SK-N-SH (cell line): ENCODE data around the gene CR1L. TPM values are rescaled to one million over a fixed set of nuclear protein-coding genes. Genes with fewer than 3 reads are reported as not detected.

Experiments used
- CTCF ChIA-PET: fragments of 300-600, 350-600 bp; formaldehyde crosslinking; extraction: SDS; loops from one replicate; lab custom pipeline; 2021; lab: Yijun Ruan, JAX
- POLR2A ChIA-PET: fragments of 350-600 bp; sonication (Branson Sonifier 250); formaldehyde crosslinking; extraction: SDS; loops from one replicate; lab custom pipeline; 2020; ENCODE audit warnings: antibody characterized with exemption, inconsistent platforms; lab: Yijun Ruan, JAX
- DNase-seq: peaks from one replicate; pipeline ENCODE4 v3.0.0; 2012
- H2AFZ ChIP-seq: fragments of 200-600 bp; sonication (generic); 2 replicates; pipeline ENCODE4 v1.8.1; 2016; ENCODE audit warnings: antibody characterized with exemption, mild to moderate bottlenecking, low read depth
- H3F3A ChIP-seq: fragments of 200-600 bp; sonication (generic); replicated peaks from 2 replicates; pipeline ENCODE3; 2016; ENCODE audit warnings: antibody characterized with exemption, mild to moderate bottlenecking; ENCODE audit not compliant: insufficient read depth
- H3K27ac ChIP-seq, 2 experiments: fragments of 200-500 bp in 1 of 2; fragments of 200-600 bp in 1 of 2; sonication (Bioruptor generic) in 1 of 2; sonication (generic), shearing (Covaris generic) in 1 of 2; 2 replicates each; pipeline versions ENCODE4 v1.5.1 to v1.6.1; 2014 to 2016; ENCODE audit warnings: low read depth in 2 of 2, inconsistent platforms in 1 of 2, low read length in 1 of 2, mild to moderate bottlenecking in 1 of 2, mixed read lengths in 1 of 2
- H3K27me3 ChIP-seq: fragments of 200-600 bp; sonication (generic), shearing (Covaris generic); 2 replicates; pipeline ENCODE4 v1.6.1; 2016; ENCODE audit warnings: mixed run types; ENCODE audit not compliant: insufficient read depth
- H3K36me3 ChIP-seq, 2 experiments: fragments of 200-500 bp in 1 of 2; fragments of 200-600 bp in 1 of 2; sonication (Bioruptor generic) in 1 of 2; sonication (generic) in 1 of 2; replicated peaks in 1 of 2; 2 replicates each; pipeline versions ENCODE3 to v1.5.1; 2014 to 2016; ENCODE audit warnings: low read length in 1 of 2, mild to moderate bottlenecking in 1 of 2; ENCODE audit not compliant: insufficient read depth in 2 of 2, control insufficient read depth in 1 of 2
- H3K4me1 ChIP-seq, 2 experiments: fragments of 200-500 bp in 1 of 2; fragments of 200-600 bp in 1 of 2; sonication (Bioruptor generic) in 1 of 2; sonication (generic), shearing (Covaris generic) in 1 of 2; 2 replicates each; pipeline versions ENCODE4 v1.5.1 to v1.6.1; 2014 to 2016; ENCODE audit warnings: low read depth in 1 of 2, low read length in 1 of 2, mixed run types in 1 of 2; ENCODE audit not compliant: insufficient read depth in 2 of 2, control insufficient read depth in 1 of 2
- H3K4me2 ChIP-seq: fragments of 200-600 bp; sonication (generic), shearing (Covaris generic); 2 replicates; pipeline ENCODE4 v1.6.1; 2017; ENCODE audit warnings: mixed run types
- H3K4me3 ChIP-seq, 2 experiments: fragments of 200-500 bp in 1 of 2; fragments of 200-600 bp in 1 of 2; sonication (Bioruptor generic) in 1 of 2; sonication (generic), shearing (Covaris generic) in 1 of 2; 2 replicates each; pipeline versions ENCODE4 v1.5.1 to v1.8.1; 2014 to 2016; ENCODE audit warnings: low read depth in 2 of 2, inconsistent platforms in 1 of 2, low read length in 1 of 2, mild to moderate bottlenecking in 1 of 2, mixed read lengths in 1 of 2, moderate library complexity in 1 of 2
- H3K79me2 ChIP-seq: fragments of 200-600 bp; sonication (generic); 2 replicates; pipeline ENCODE4 v1.8.1; 2017; ENCODE audit warnings: mild to moderate bottlenecking; ENCODE audit not compliant: insufficient read depth
- H3K9ac ChIP-seq: fragments of 200-600 bp; sonication (generic); 2 replicates; pipeline ENCODE4 v1.6.1; 2017; ENCODE audit warnings: mixed run types
- H3K9me2 ChIP-seq: fragments of 200-600 bp; sonication (generic); 2 replicates; pipeline ENCODE4 v1.6.1; 2017; ENCODE audit warnings: mixed run types
- H3K9me3 ChIP-seq: fragments of 200-600 bp; sonication (generic); 2 replicates; pipeline ENCODE4 v1.6.1; 2017; ENCODE audit warnings: mixed run types, mild to moderate bottlenecking, moderate library complexity
- H4K20me1 ChIP-seq: fragments of 200-600 bp; sonication (generic); 2 replicates; pipeline ENCODE4 v1.6.1; 2017; ENCODE audit warnings: mild to moderate bottlenecking, mixed run types; ENCODE audit not compliant: insufficient read depth
- CTCF ChIP-seq: fragments of 200-600 bp; sonication (generic); IDR thresholded peaks from 2 replicates; pipeline ENCODE4 v1.6.1; 2017; ENCODE audit warnings: antibody characterized with exemption, mild to moderate bottlenecking, moderate library complexity
- ELF1 ChIP-seq: IDR thresholded peaks from 2 replicates; pipeline ENCODE4 v1.4.0; 2012
- EP300 ChIP-seq, 2 experiments: IDR thresholded peaks; 2 replicates each; pipeline versions ENCODE4 v1.4.0 to v1.6.1; 2012; ENCODE audit warnings: borderline replicate concordance in 1 of 2, low read depth in 1 of 2, low read length in 1 of 2
- FOXJ3 ChIP-seq: sonication (generic); formaldehyde crosslinking; IDR thresholded peaks from 2 replicates; pipeline ENCODE4 v1.5.1; 2020; ENCODE audit warnings: mild to moderate bottlenecking, missing genetic modification reagents
- FOXM1 ChIP-seq: IDR thresholded peaks from 2 replicates; pipeline ENCODE4 v1.4.0; 2012; ENCODE audit warnings: low read depth, mild to moderate bottlenecking
- GATA2 ChIP-seq: sonication (generic); formaldehyde crosslinking; IDR thresholded peaks from 2 replicates; pipeline ENCODE4 v1.5.0; 2020; ENCODE audit warnings: mild to moderate bottlenecking, missing genetic modification reagents
- RAD21 ChIP-seq: IDR thresholded peaks from 2 replicates; pipeline ENCODE4 v1.6.1; 2012; ENCODE audit warnings: mild to moderate bottlenecking, low read length
- REST ChIP-seq: IDR thresholded peaks from 2 replicates; pipeline ENCODE4 v1.6.1; 2012; ENCODE audit warnings: mild to moderate bottlenecking, low read depth, low read length, moderate library complexity
- SIN3A ChIP-seq: IDR thresholded peaks from 2 replicates; pipeline ENCODE4 v1.6.1; 2012; ENCODE audit warnings: low read depth, mild to moderate bottlenecking, low read length, moderate library complexity, borderline replicate concordance
- TAF1 ChIP-seq: IDR thresholded peaks from 2 replicates; pipeline ENCODE4 v1.6.1; 2012; ENCODE audit warnings: low read depth, mild to moderate bottlenecking, low read length, moderate library complexity, borderline replicate concordance
- USF1 ChIP-seq: IDR thresholded peaks from 2 replicates; pipeline ENCODE4 v1.4.0; 2012; ENCODE audit warnings: low read depth, borderline replicate concordance
- YY1 ChIP-seq: IDR thresholded peaks from 2 replicates; pipeline ENCODE4 v1.4.0; 2012; ENCODE audit warnings: low read depth, mild to moderate bottlenecking
- WGBS: methylation state at CpG from one replicate; pipeline ENCODE4 v1.1.6; 2017; ENCODE audit warnings: low lambda C conversion rate; 5-methylcytosine and 5-hydroxymethylcytosine counted together
- polyA plus RNA-seq, 3 experiments: library from polyadenylated mRNA; depleted of rRNA; stranded (reverse); fragments of >200 nt; gene quantifications; 2 replicates each; pipeline ENCODE4 v1.2.3, GENCODE V29; 2012

CR1L gene
- polyA plus RNA-seq, 1 of the 3 experiments (the other 2 are of a cell fraction): not detected

GRCh38 chr1:207649210-207649753 lies 4.3 kb downstream of the CR1L start:
- no peak overlapping the region for H3K4me3 ChIP-seq
- no peaks in the 10 kb centered on the region for H3F3A ChIP-seq
- H3K36me3 ChIP-seq: no peaks in the 10 kb centered on the region
- no peaks in the 10 kb centered on the region for H3K9me2 ChIP-seq
- no peak for TF ChIP-seq GATA2 (CRISPR knock-in tag)
- TF ChIP-seq ELF1: no peak
- no peak for TF ChIP-seq YY1
- TF ChIP-seq USF1: no peak
- no peak for TF ChIP-seq SIN3A
- TF ChIP-seq REST: no peak
- TF ChIP-seq TAF1: no peak
- TF ChIP-seq EP300 (IDR thresholded peaks at IDR 0.05; ENCODE audit: borderline replicate concordance in 1 of 2, low read depth in 1 of 2, low read length in 1 of 2): no peak
- no peak for TF ChIP-seq FOXJ3 (CRISPR knock-in tag)
- no peak for TF ChIP-seq CTCF
- TF ChIP-seq FOXM1: no peak
- TF ChIP-seq RAD21: no peak
- H3K9me3 ChIP-seq: no peaks in the 10 kb centered on the region
- POLR2A ChIA-PET: no interaction called here
- no peak overlapping the region for H3K4me2 ChIP-seq
- H3K9ac ChIP-seq: no peak overlapping the region
- 16% methylated on average over 5 of the region's 5 CpGs for WGBS
- H4K20me1 ChIP-seq: no peaks in the 10 kb centered on the region
- H3K27me3 ChIP-seq: peaks cover 7% of the 10 kb centered on the region
- H3K79me2 ChIP-seq: no peaks in the 10 kb centered on the region
- CTCF ChIA-PET: interaction anchor here (1.2 kb wide), 1 partner anchor 148 kb away, joined by 4 read pairs; no protein-coding TSS in a partner anchor
- H3K4me1 ChIP-seq: peaks cover 0 to 4% of the 10 kb centered on the region in 2 experiments; a peak in 1 of 4 replicates
- H3K27ac ChIP-seq: no peak overlapping the region
- H2AFZ ChIP-seq: no peak overlapping the region
- no peak for DNase-seq
